Naive thymus-derived CD4-positive, alpha-beta T cell (primary cell): ENCODE results near the gene PTPRR. TPM values are rescaled to one million over a fixed set of nuclear protein-coding genes. Genes with fewer than 3 reads are reported as not detected.

ENCODE experiments used
- ATAC-seq: fragments of 150-1000 bp; cut with Tn5 transposase; 2 replicates; pipeline ENCODE4 v1.10.0; 2021; ENCODE audit warnings: mild to moderate bottlenecking, moderate library complexity
- CTCF ChIA-PET: fragments of 350-600 bp; sonication (Branson Sonifier 250); formaldehyde crosslinking; loops from one replicate; lab custom pipeline; 2021; ENCODE audit warnings: antibody characterized with exemption; lab: Charles Lee
- POLR2A ChIA-PET: fragments of 350-600 bp; sonication (Branson Sonifier 250); formaldehyde crosslinking; loops from one replicate; lab custom pipeline; 2021; ENCODE audit warnings: antibody characterized with exemption, inconsistent platforms; lab: Charles Lee
- DNase-seq, 9 donors: peaks; one replicate each; pipeline versions ENCODE4 v3.0.0 to v3.0.0-alpha.2; 2020 to 2022; ENCODE audit warnings: mixed read lengths in 1 of 9
- H3K27ac ChIP-seq: one replicate; pipeline ENCODE4 v1.7.0; 2013; ENCODE audit warnings: mild to moderate bottlenecking, low read depth, low read length, moderate library complexity
- H3K27me3 ChIP-seq, 2 donors: one replicate each; pipeline ENCODE4 v1.7.0; 2013; ENCODE audit warnings: low read length in 2 of 2, mild to moderate bottlenecking in 2 of 2, moderate library complexity in 2 of 2; ENCODE audit not compliant: control insufficient read depth in 2 of 2, insufficient read depth in 2 of 2
- H3K36me3 ChIP-seq, 3 experiments: 1 replicate in 2 of 3; 2 replicates in 1 of 3; pipeline ENCODE4 v1.7.0; 2013; ENCODE audit warnings: low read length in 3 of 3, mild to moderate bottlenecking in 3 of 3, moderate library complexity in 1 of 3; ENCODE audit not compliant: insufficient read depth in 3 of 3, control insufficient read depth in 2 of 3
- H3K4me1 ChIP-seq, 2 donors: one replicate each; pipeline ENCODE4 v1.7.0; 2013; ENCODE audit warnings: low read length in 2 of 2, mild to moderate bottlenecking in 2 of 2, moderate library complexity in 1 of 2; ENCODE audit not compliant: control insufficient read depth in 2 of 2, insufficient read depth in 2 of 2
- H3K4me3 ChIP-seq: 2 replicates; pipeline ENCODE4 v1.7.0; 2013; ENCODE audit warnings: mild to moderate bottlenecking, low read length
- H3K9me3 ChIP-seq, 3 experiments: 1 replicate in 2 of 3; 2 replicates in 1 of 3; pipeline ENCODE4 v1.7.0; 2013; ENCODE audit warnings: low read length in 3 of 3; ENCODE audit not compliant: control insufficient read depth in 2 of 3
- H3K27ac Mint-ChIP-seq, 9 donors: one replicate each; pipeline ENCODE4 v1.8.0; 2020 to 2022; ENCODE audit warnings: mixed read lengths in 9 of 9, mild to moderate bottlenecking in 8 of 9, moderate library complexity in 5 of 9, inconsistent platforms in 2 of 9
- H3K27me3 Mint-ChIP-seq, 5 donors: one replicate each; pipeline ENCODE4 v1.8.0; 2021 to 2022; ENCODE audit warnings: mixed read lengths in 5 of 5, mild to moderate bottlenecking in 1 of 5
- H3K36me3 Mint-ChIP-seq, 5 donors: one replicate each; pipeline ENCODE4 v1.8.0; 2020 to 2022; ENCODE audit warnings: mixed read lengths in 5 of 5, mild to moderate bottlenecking in 3 of 5, inconsistent platforms in 1 of 5
- H3K4me1 Mint-ChIP-seq, 7 donors: one replicate each; pipeline ENCODE4 v1.8.0; 2020 to 2022; ENCODE audit warnings: mixed read lengths in 7 of 7, mild to moderate bottlenecking in 3 of 7, inconsistent platforms in 1 of 7
- H3K4me3 Mint-ChIP-seq, 10 donors: one replicate each; pipeline ENCODE4 v1.8.0; 2020 to 2022; ENCODE audit warnings: mild to moderate bottlenecking in 10 of 10, mixed read lengths in 10 of 10, moderate library complexity in 6 of 10, inconsistent platforms in 2 of 10
- H3K9me3 Mint-ChIP-seq, 11 donors: one replicate each; pipeline ENCODE4 v1.8.0; 2020 to 2022; ENCODE audit warnings: mixed read lengths in 11 of 11, mild to moderate bottlenecking in 4 of 11, inconsistent platforms in 1 of 11, moderate library complexity in 1 of 11
- intact Hi-C, 2 donors: fragments of 100-400 bp; cut with micrococcal nuclease; formaldehyde crosslinking; loops; one replicate each; pipeline ENCODE4 v1.15.1; 2023
- polyA plus RNA-seq, 2 donors: library from polyadenylated mRNA; unstranded; fragments of 300-500 nt; fragmentation: Illumina TruSeq; gene quantifications; one replicate each; pipeline ENCODE4 v1.2.3, GENCODE V29; 2021
- total RNA-seq, 6 experiments: library from RNA in 5 of 6; stranded (reverse) in 5 of 6; gene quantifications; 1 replicate in 5 of 6; 2 replicates in 1 of 6; pipeline ENCODE4 v1.2.3 and lab custom pipeline; 2021 to 2026

The PTPRR gene
- total and polyA plus RNA-seq, 7 experiments from 2014 or later: not detected

DNA sequence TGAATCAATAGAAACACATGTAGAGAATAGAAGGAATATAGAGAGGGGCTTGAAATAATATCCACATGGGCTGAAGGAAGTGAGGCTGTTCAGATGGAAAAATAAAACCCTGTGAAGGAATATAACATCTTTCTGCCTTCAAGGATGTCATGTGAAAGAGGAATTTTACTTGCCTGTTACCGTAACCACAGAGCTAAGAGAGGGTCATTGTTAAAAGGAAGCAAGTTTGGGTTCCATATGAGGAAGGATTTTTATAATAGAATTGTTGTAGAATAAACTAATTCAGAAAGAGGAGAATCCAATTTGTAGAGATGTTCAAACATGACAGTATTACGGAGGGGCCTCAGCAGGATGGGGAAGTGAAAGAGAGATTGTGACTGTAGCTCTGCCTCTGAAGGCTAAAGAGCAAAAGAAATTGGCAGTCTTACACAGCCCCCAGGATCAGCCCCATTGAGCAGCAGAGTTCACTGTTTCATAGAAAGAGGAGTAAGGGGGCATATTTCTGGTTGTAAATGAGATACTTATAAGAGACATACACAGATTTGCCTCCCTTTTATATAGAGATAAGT is 41.8 kb upstream of the PTPRR start:
- Mint-ChIP-seq H3K36me3 (no peaks in the 10 kb centered on the region), H3K4me3 (no peak overlapping the region), H3K27ac (no peak overlapping the region), H3K9me3 (peaks cover 0 to 11% (median 0%) of the 10 kb centered on the region in 11 donors), H3K27me3 (no peaks in the 10 kb centered on the region), H3K4me1 (no peaks in the 10 kb centered on the region)
- Histone ChIP-seq H3K27me3 (no peaks in the 10 kb centered on the region), H3K27ac (no peak overlapping the region), H3K4me1 (no peaks in the 10 kb centered on the region), H3K36me3 (no peaks in the 10 kb centered on the region), H3K9me3 (no peaks in the 10 kb centered on the region), H3K4me3 (no peak overlapping the region)
- CTCF ChIA-PET: interaction anchor here (0.6 kb wide), 1 partner anchor 441 kb away, joined by 3 read pairs; no protein-coding TSS in a partner anchor
- DNase-seq (no peak), ATAC-seq (no peak)
- intact Hi-C loops: no loop called here
- POLR2A ChIA-PET: no interaction called here

GRCh38 chr12:70960484-70960883 is 39.9 kb upstream of the PTPRR start:
- Histone ChIP-seq H3K27ac (no peak overlapping the region), H3K4me3 (no peak overlapping the region), H3K4me1 (no peaks in the 10 kb centered on the region), H3K9me3 (no peaks in the 10 kb centered on the region), H3K36me3 (no peaks in the 10 kb centered on the region), H3K27me3 (no peaks in the 10 kb centered on the region)
- intact Hi-C loops: no loop called here
- ATAC-seq (no peak), DNase-seq (no peak)
- peaks cover 0 to 11% (median 0%) of the 10 kb centered on the region in 11 donors for H3K9me3 Mint-ChIP-seq
- no peak overlapping the region for H3K4me3 Mint-ChIP-seq
- H3K27ac Mint-ChIP-seq: no peak overlapping the region
- POLR2A ChIA-PET: no interaction called here
- H3K4me1 Mint-ChIP-seq: no peaks in the 10 kb centered on the region
- CTCF ChIA-PET: no interaction called here
- H3K27me3 Mint-ChIP-seq: no peaks in the 10 kb centered on the region
- no peaks in the 10 kb centered on the region for H3K36me3 Mint-ChIP-seq

GRCh38 chr12:70955415-70955814 is 34.9 kb upstream of the PTPRR start:
- Mint-ChIP-seq H3K4me1 (no peaks in the 10 kb centered on the region), H3K27ac (no peak overlapping the region), H3K9me3 (peaks cover 0 to 18% (median 0%) of the 10 kb centered on the region in 11 donors), H3K4me3 (no peak overlapping the region), H3K27me3 (no peaks in the 10 kb centered on the region), H3K36me3 (no peaks in the 10 kb centered on the region)
- H3K27me3 ChIP-seq: no peaks in the 10 kb centered on the region
- no peaks in the 10 kb centered on the region for H3K9me3 ChIP-seq
- ChIA-PET POLR2A (no interaction called here), CTCF (no interaction called here)
- no peak overlapping the region for H3K27ac ChIP-seq
- no peaks in the 10 kb centered on the region for H3K4me1 ChIP-seq
- intact Hi-C loops: no loop called here
- H3K4me3 ChIP-seq: no peak overlapping the region
- no peak for ATAC-seq
- H3K36me3 ChIP-seq: no peaks in the 10 kb centered on the region
- DNase-seq: no peak

GRCh38 chr12:70950451-70950850 is 29.9 kb upstream of the PTPRR start:
- Mint-ChIP-seq H3K27me3 (no peaks in the 10 kb centered on the region), H3K4me1 (no peaks in the 10 kb centered on the region), H3K27ac (no peak overlapping the region), H3K36me3 (no peaks in the 10 kb centered on the region), H3K9me3 (peaks cover 0 to 13% (median 2%) of the 10 kb centered on the region in 11 donors), H3K4me3 (no peak overlapping the region)
- CTCF ChIA-PET: no interaction called here
- no peaks in the 10 kb centered on the region for H3K36me3 ChIP-seq
- no peaks in the 10 kb centered on the region for H3K9me3 ChIP-seq
- H3K4me1 ChIP-seq: no peaks in the 10 kb centered on the region
- POLR2A ChIA-PET: no interaction called here
- no peak overlapping the region for H3K27ac ChIP-seq
- intact Hi-C loops: no loop called here
- DNase-seq (no peak), ATAC-seq (no peak)
- H3K4me3 ChIP-seq: no peak overlapping the region
- H3K27me3 ChIP-seq: no peaks in the 10 kb centered on the region

GRCh38 chr12:70948976-70949336 is 28.4 kb upstream of the PTPRR start:
- Mint-ChIP-seq H3K4me3 (no peak overlapping the region), H3K36me3 (no peaks in the 10 kb centered on the region), H3K9me3 (peaks cover 0 to 10% (median 5%) of the 10 kb centered on the region in 11 donors), H3K4me1 (no peaks in the 10 kb centered on the region), H3K27ac (no peak overlapping the region), H3K27me3 (no peaks in the 10 kb centered on the region)
- ATAC-seq: no peak
- H3K9me3 ChIP-seq: no peaks in the 10 kb centered on the region
- H3K27ac ChIP-seq: no peak overlapping the region
- no peaks in the 10 kb centered on the region for H3K27me3 ChIP-seq
- H3K4me3 ChIP-seq: no peak overlapping the region
- no peak for DNase-seq
- POLR2A ChIA-PET: no interaction called here
- intact Hi-C loops: no loop called here
- CTCF ChIA-PET: no interaction called here
- no peaks in the 10 kb centered on the region for H3K4me1 ChIP-seq
- no peaks in the 10 kb centered on the region for H3K36me3 ChIP-seq

DNA sequence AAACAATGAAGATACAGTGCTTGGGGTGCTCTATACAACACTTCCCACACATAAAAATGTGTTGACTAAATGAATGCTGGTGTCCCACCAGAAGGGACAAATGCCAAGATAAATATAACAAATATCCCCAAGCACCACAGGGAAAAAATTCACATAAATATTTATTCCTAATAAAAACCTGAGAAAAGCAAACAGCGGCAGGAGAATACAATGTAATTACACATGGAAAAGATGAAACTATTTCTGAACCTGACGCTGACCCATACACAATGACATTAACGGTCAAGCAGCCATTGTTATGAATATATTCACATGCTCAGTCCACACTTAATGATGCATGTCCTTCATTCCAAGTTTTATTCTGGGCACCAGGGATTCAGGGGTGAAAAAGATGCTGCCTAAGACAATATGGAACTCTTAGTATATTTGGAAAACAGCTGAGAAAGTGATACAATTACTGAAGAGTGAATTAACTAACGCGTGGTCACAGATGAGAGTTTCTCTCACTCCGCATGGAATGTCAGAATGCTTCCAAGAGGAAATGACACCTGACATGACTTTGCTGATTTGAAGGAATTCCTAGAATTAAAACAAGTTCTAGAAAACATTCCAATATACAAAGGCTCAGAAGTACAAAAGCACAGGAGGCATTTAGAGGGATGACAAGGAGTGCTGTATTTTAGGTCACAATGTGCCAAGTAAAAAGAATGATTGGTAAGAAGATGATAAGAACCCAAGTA is 27.9 kb upstream of the PTPRR start:
- Mint-ChIP-seq H3K36me3 (no peaks in the 10 kb centered on the region), H3K9me3 (peaks cover 0 to 12% (median 6%) of the 10 kb centered on the region in 11 donors), H3K27ac (no peak overlapping the region), H3K27me3 (no peaks in the 10 kb centered on the region), H3K4me1 (no peaks in the 10 kb centered on the region), H3K4me3 (no peak overlapping the region)
- Histone ChIP-seq H3K4me1 (no peaks in the 10 kb centered on the region), H3K9me3 (no peaks in the 10 kb centered on the region), H3K4me3 (no peak overlapping the region), H3K36me3 (no peaks in the 10 kb centered on the region), H3K27ac (no peak overlapping the region), H3K27me3 (no peaks in the 10 kb centered on the region)
- CTCF ChIA-PET: no interaction called here
- intact Hi-C loops: no loop called here
- no peak for ATAC-seq
- no peak for DNase-seq
- POLR2A ChIA-PET: no interaction called here
